Measurements from ENCODE around the gene BAZ2B.

GRCh38 chr2:159446201-159446600 lies 170.1 kb downstream of the BAZ2B start:
- TF ChIP-seq CTCF (IDR thresholded peaks at IDR 0.05) (no peak), POLR2A (IDR thresholded peaks at IDR 0.05) (no peak), POLR2AphosphoS5 (IDR thresholded peaks at IDR 0.05) (no peak)

All from sigmoid colon (tissue), 4 donors.